Measurements from ENCODE around the gene ZNF608. TPM values are rescaled to one million over a fixed set of nuclear protein-coding genes. Genes with fewer than 3 reads are reported as not detected.

Gene ZNF608, protein sequence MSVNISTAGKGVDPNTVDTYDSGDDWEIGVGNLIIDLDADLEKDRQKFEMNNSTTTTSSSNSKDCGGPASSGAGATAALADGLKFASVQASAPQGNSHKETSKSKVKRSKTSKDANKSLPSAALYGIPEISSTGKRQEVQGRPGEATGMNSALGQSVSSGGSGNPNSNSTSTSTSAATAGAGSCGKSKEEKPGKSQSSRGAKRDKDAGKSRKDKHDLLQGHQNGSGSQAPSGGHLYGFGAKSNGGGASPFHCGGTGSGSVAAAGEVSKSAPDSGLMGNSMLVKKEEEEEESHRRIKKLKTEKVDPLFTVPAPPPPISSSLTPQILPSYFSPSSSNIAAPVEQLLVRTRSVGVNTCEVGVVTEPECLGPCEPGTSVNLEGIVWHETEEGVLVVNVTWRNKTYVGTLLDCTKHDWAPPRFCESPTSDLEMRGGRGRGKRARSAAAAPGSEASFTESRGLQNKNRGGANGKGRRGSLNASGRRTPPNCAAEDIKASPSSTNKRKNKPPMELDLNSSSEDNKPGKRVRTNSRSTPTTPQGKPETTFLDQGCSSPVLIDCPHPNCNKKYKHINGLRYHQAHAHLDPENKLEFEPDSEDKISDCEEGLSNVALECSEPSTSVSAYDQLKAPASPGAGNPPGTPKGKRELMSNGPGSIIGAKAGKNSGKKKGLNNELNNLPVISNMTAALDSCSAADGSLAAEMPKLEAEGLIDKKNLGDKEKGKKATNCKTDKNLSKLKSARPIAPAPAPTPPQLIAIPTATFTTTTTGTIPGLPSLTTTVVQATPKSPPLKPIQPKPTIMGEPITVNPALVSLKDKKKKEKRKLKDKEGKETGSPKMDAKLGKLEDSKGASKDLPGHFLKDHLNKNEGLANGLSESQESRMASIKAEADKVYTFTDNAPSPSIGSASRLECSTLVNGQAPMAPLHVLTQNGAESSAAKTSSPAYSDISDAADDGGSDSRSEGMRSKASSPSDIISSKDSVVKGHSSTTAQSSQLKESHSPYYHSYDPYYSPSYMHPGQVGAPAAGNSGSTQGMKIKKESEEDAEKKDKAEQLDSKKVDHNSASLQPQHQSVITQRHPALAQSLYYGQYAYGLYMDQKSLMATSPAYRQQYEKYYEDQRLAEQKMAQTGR (N-terminal part only)
- total RNA-seq (2014; rRNA removed; shearing (Covaris generic)) (39.7 and 42.4 TPM in 2 replicates), polyA plus RNA-seq (2016; fragmentation: Nextera tagmentation; extraction: Ambion mirVana) (20.0 and 20.5 TPM in 2 replicates)
- long read RNA-seq, partial matches to known transcripts = 2 of 8 reads
- long read RNA-seq, other reads (novel, unspliced or antisense) = 1 of 8 reads

DNA sequence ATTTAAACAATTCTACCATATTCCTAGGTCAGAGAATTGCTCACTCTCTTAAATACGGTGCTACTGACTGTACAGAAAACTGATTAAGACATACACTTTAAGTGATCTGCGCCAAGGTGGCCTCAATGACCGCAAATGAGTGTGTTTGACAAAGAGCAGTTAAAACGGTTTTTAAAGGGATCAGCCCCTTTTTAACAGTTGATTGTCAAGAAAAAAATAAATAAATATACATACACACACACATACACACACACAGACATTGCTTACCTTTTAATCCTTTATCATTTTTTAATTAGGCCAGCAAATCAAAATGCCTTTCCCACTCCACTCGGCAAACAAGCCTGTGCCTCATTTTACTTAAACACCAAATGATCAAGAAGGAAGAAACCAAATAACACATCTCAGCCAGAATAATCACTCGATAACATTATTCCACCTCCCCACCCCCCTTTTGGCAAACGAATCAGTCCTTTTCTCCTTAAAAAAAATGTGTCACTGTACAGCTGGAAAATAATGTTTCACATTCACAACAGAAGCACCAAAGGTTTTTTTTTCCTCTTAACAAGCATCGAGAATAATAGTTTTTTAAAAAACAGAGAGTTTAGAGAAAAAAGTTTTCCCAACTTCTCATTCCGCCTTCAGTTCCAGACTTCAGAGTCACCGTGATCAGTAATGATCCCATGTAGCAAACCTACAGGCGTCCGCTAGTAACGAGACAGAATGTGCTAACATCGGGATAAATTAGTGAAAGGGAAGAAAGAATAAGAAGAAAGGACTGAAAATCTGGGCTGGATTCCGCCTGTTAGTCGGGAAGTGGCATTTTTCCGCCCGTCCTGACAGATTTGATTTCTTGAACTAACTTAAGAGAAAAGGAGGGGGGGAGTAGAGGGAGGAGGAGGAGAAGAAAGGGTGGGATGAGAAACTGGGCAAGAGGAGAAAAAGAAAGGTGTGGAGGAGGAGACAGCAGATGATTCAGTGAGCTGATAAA lies at the start of gene ZNF608:
Gene ZNF608, minus strand, starts transcription at position 712 of the 988 bp plus-strand sequence. CDS start 1,650 bp downstream, outside the sequence.
- Histone ChIP-seq H3K36me3 (ENCODE audit: insufficient read depth) (no peaks in the 10 kb centered on the region), H3K9me2 (ENCODE audit: insufficient read depth) (no peaks in the 10 kb centered on the region), H2AFZ (no peak within 1 kb of the TSS), H3K27me3 (ENCODE audit: insufficient read depth) (no peaks in the 10 kb centered on the region), H3K4me2 (peak within 1 kb of the TSS; percentile 87), H3F3A (replicated peaks; ENCODE audit: low read depth) (no peaks in the 10 kb centered on the region), H4K20me1 (replicated peaks; ENCODE audit: insufficient read depth) (no peaks in the 10 kb centered on the region), H3K4me1 (ENCODE audit: insufficient read depth) (peaks cover 59% of the 10 kb centered on the region), H3K79me2 (replicated peaks; ENCODE audit: insufficient read depth) (peaks cover 63% of the 10 kb centered on the region), H3K4me3 (peak within 1 kb of the TSS; percentile 63), H3K27ac (ENCODE audit: low read depth) (peak within 1 kb of the TSS; percentile 96)
- DNase-seq (ENCODE audit: low spot score) = peak; percentile 67
- peaks cover 4% of the 10 kb centered on the region for H3K27me3 Mint-ChIP-seq (ENCODE audit: insufficient read depth, low read depth, poor library complexity)
- peaks cover 14% of the 10 kb centered on the region for H3K4me1 Mint-ChIP-seq
- H3K4me3 Mint-ChIP-seq = no peak within 1 kb of the TSS
- no peak for ATAC-seq
- H3K36me3 Mint-ChIP-seq (ENCODE audit: low read depth) = no peaks in the 10 kb centered on the region; the same call in 2 of the 3 replicates
- peak within 1 kb of the TSS; percentile 98 for H3K27ac Mint-ChIP-seq
- peaks cover 2% of the 10 kb centered on the region; the same call in 2 of the 3 replicates for H3K9me3 Mint-ChIP-seq
- TF ChIP-seq NANOG (IDR thresholded peaks at IDR 0.05; ENCODE audit: borderline replicate concordance) (no peak), CREB1 (CRISPR knock-in tag; IDR thresholded peaks at IDR 0.05; ENCODE audit: low read depth) (no peak), ZNF114 (CRISPR knock-in tag; IDR thresholded peaks at IDR 0.05) (no peak)
- TF ChIP-seq, protein P1, sequence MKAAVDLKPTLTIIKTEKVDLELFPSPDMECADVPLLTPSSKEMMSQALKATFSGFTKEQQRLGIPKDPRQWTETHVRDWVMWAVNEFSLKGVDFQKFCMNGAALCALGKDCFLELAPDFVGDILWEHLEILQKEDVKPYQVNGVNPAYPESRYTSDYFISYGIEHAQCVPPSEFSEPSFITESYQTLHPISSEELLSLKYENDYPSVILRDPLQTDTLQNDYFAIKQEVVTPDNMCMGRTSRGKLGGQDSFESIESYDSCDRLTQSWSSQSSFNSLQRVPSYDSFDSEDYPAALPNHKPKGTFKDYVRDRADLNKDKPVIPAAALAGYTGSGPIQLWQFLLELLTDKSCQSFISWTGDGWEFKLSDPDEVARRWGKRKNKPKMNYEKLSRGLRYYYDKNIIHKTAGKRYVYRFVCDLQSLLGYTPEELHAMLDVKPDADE (IDR thresholded peaks at IDR 0.05) = no peak
- TF ChIP-seq, protein P2, sequence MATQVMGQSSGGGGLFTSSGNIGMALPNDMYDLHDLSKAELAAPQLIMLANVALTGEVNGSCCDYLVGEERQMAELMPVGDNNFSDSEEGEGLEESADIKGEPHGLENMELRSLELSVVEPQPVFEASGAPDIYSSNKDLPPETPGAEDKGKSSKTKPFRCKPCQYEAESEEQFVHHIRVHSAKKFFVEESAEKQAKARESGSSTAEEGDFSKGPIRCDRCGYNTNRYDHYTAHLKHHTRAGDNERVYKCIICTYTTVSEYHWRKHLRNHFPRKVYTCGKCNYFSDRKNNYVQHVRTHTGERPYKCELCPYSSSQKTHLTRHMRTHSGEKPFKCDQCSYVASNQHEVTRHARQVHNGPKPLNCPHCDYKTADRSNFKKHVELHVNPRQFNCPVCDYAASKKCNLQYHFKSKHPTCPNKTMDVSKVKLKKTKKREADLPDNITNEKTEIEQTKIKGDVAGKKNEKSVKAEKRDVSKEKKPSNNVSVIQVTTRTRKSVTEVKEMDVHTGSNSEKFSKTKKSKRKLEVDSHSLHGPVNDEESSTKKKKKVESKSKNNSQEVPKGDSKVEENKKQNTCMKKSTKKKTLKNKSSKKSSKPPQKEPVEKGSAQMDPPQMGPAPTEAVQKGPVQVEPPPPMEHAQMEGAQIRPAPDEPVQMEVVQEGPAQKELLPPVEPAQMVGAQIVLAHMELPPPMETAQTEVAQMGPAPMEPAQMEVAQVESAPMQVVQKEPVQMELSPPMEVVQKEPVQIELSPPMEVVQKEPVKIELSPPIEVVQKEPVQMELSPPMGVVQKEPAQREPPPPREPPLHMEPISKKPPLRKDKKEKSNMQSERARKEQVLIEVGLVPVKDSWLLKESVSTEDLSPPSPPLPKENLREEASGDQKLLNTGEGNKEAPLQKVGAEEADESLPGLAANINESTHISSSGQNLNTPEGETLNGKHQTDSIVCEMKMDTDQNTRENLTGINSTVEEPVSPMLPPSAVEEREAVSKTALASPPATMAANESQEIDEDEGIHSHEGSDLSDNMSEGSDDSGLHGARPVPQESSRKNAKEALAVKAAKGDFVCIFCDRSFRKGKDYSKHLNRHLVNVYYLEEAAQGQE (IDR thresholded peaks at IDR 0.05; ENCODE audit: unreplicated experiment) = no peak

Data from GM23338 (cell line).